CD1c-positive myeloid dendritic cell (primary cell): Measurements from ENCODE around the gene TOM1L2.
"Not testable (repeated sequence)": the region's sequence is repeated elsewhere in the genome, so short reads cannot be mapped to it uniquely, and the experiment has no call there.

Experiments used
- DNase-seq: peaks from one replicate; pipeline ENCODE4 v3.0.0-alpha.2; 2016; ENCODE audit errors: extremely low spot score

The TOM1L2 gene

GRCh38 chr17:17972126-17972951 is at the start of gene TOM1L2, which contains the start of gene DRC3:
Gene TOM1L2 (minus strand): TSS chr17:17972400. CDS start chr17:17972313, 87 bp downstream.
Gene DRC3 (plus strand): TSS chr17:17972862. CDS start chr17:17977599, 4,737 bp downstream.
- peak; percentile 100 for DNase-seq

DNA sequence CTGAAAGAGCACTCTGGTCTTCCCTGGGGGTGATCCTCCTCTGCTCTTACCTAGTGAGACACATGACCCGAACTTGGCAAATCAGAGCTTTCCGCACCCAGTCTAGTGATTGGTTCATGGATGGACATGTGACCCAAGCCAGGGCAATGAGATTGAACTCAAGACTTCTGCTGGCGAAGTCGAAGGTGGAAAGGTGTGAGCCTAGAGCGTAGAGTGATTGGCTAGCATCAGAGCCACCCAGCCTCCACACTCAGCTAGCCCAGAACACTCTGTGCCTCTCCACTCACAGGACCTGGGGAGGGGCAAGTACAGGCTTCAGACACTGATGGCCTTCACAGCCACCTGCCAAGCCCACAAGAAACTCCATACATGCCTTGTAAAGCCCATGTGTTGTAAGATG is 49.2 kb upstream of the TOM1L2 start:
- DNase-seq, result no peak

DNA sequence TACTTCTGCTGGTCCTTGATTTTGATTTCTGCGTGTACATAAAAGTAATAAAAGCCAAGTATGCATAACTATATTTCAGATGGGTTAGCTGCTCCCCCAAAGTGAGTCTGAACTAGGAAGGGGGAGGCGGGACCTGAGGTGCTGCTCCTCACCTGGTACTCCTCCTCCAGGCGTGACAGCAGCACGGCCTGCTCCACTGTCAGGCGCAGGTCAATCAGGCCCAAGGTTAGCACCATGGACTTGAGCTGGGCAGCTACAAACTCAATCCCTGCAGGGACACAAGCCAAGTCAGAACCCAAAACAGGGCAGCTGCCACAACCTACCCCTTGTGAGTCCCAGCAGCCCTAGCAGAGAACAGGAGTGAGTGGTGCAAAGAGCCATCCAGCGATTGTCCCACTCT is 48.8 kb upstream of the TOM1L2 start:
- DNase-seq, result no peak

GRCh38 chr17:18019838-18020154 is 47.6 kb upstream of the TOM1L2 start:
- no peak for DNase-seq

DNA sequence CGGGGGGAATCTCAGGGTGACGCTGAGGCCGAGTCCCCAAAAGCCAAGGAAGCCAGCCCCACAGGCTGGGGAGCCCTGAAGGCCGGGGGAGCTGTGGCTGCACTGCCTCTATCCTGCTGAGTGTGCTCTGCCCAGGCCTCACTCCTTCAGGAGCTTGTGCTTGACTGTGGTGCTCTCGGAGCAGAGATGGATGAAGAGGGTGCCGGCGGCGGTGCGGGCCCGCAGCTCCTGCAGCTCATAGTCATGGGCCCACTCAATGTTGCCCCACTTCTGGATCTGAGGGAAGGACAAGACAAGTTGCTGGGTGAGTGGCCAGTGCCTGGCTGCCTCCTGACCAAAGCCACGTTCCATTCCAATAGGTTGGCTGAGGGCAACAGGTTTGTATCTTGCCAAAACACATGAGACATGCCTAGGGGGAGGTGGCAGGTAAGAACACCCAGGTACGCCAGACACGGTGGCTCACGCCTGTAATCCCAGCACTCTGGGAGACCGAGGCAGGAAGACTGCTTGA is 46.3 kb upstream of the TOM1L2 start:
- no peak for DNase-seq

- no peak for DNase-seq
Measured at GRCh38 chr17:18017958-18018357, 45.8 kb upstream of the TOM1L2 start.

GRCh38 chr17:18016426-18016825 is 44.2 kb upstream of the TOM1L2 start:
- DNase-seq, result no peak

GRCh38 chr17:18015593-18015992 is 43.4 kb upstream of the TOM1L2 start:
- no peak for DNase-seq

DNA sequence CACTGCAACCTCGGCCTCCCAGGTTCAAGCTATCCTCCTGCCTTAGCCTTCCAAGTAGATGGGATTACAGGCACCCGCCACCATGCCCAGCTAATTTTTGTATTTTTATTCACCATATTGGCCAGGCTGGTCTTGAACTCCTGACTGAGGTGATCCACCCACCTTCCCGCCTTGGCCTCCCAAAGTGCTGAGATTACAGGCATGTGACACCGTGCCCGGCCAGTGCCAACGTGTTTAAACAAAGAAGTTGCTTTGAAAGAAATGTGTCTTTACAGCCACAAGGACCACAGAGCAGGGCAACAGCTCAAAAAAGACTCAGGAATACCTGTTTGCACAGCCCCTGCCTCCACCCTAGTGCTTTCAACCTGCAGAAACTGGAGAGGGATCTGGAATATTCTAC is 41.8 kb upstream of the TOM1L2 start:
- no peak for DNase-seq

- DNase-seq, result no peak
Measured at GRCh38 chr17:18011286-18011685, 39.1 kb upstream of the TOM1L2 start.

DNA sequence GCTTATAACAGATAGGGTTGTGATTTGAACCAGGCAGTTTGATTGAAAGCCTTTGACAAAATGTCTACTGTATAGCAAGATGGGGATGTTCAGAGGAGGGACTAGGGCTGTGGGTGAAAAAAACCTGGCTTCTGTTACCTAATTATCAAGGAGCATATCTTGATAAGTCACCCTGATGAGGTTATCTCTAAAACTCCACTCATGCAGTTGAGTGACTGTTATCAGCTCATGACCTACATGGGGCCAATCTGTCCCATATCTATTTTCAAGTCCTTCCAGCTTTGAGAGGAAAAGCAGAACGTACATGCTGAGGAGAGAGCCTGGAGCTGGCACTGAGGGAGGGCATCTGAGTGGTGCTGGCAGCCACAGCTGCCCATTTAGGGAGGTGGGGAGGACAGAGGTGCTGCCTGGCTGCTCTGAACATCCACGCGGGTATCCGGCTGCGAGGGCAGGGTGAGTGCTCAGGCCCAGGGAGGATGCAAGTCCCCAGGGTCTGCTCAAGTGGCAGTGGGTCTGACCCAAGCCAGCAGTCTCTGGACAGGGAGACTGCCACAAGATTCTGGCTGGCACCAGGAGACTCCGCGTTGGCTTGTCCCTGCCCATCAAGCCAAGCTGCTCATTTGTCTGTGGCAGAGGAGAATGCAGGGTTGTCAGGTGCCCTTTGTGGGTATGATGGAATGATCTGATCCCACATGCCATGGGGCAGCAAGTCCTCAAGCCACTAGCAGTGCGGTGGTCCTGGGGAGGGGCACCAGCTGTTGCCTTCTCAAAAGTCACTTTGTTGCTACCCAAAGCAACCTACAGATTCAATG is 37.6 kb upstream of the TOM1L2 start:
- DNase-seq, result no peak

DNA sequence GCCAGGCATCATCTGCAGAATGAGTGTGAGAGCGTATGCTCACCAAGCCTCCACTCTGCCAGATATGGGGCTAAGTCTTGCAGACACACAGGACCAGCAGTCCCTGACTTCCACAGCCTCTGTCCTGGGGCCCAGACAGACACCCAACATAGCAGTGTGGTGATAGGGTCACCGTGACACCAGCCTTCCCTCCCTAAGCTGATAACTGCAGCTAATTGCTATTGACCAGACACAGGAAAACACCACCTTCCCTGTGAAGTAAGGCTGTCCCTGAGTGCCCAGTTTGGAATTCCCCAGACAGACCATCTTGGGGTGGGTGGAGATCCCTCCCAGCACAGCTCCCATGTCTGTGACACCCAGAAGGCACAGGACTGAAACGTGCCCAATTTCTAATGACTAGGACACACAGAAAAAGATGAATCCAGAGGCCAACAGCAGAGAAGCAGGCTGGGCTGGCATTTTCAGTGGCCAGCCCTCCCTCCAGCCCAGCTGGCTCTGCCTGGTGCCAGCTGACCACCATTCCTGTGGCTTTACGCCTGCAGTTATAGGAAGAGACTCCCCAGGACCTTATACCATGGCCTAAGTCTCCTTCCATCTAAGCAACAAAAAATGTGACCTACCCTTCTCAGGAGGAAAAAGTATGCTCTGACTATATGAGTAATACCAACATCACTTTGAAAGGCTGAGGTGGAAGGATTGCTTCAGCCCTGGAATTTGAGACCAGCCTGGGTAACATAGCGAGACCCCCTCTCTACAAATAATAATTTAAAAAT is 36.5 kb upstream of the TOM1L2 start:
- DNase-seq, result no peak

DNA sequence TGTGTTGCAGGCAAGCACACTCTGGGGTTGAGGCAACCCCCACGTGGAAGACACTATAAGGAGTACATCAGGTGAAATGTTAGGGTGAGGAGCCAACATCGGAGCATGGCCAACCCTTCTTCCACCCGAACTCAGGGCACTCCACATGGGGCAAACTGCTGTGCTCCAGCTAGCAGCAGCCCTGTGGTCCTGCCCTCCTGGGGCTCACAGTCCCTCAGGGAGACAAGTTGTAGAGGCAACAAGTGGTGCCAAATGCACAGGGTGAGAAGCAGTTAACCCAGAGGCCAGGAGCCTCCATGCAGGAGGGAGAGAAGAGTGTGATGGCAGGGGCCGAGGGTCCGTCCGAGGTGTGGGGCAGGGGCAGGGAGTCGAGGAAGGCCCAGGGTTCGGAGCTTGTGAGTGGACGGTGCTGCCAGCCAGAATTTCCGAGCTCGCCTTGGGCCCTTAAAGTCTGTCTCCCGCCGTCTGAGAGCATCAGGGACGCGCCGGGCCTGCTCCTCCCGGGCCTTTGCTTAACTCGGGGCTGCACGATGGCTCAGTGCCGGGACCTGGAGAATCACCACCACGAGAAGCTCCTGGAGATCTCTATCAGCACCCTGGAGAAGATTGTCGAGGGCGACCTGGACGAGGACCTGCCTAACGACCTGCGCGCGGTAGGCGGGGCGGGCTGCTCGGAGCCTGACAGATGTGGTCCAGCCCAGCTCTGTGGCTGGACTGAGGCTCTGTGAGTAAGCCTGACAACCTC is 34.5 kb upstream of the TOM1L2 start:
- DNase-seq, result no peak

- no peak for DNase-seq
Measured at GRCh38 chr17:18005496-18005895, 33.3 kb upstream of the TOM1L2 start.

DNA sequence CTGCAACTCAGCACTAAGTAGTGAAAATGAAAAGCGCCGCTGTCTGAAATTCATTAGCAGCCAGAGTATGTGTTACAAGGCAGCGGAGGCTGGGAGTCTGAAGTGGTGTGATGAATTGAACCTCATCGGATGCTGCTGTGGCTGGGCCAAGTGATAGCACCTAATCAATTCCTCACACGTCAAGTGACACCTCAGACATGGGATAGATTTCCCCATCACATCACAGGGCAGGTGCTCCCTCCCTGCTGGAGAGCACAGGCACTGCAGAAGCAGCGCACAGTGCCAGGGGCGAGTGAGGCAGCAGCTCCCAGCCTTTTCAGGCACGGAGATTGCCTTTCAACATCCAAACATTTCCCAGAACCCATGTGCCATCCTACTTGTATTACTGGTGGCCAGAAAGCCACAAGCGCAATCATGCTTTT is 32.7 kb upstream of the TOM1L2 start:
- DNase-seq, result no peak

GRCh38 chr17:18004345-18004744 is 32.1 kb upstream of the TOM1L2 start:
- DNase-seq, result no peak

DNA sequence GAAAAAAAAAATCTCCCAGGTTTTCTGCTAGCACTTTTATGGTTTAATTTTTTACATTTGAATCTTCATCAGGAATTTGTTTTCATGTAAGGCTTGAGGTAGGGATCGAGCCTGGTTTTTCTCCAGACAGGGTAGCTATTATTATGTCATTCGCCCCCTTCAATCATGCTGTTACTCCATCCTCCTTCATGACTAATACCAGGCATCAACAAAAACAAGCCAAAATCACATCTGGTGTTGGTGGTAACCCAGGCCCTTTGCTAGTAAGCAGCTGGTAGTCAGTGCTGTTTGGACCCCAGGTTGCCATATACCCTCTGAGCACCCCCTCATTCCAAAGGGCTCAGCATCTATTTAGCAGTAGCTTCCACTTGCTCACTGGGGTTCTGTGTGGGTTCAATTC is 30.0 kb upstream of the TOM1L2 start:
- DNase-seq, result no peak

GRCh38 chr17:18000030-18000408 is 27.8 kb upstream of the TOM1L2 start:
- no peak for DNase-seq

GRCh38 chr17:17999364-18000029 is 27.3 kb upstream of the TOM1L2 start:
- DNase-seq, result no peak

DNA sequence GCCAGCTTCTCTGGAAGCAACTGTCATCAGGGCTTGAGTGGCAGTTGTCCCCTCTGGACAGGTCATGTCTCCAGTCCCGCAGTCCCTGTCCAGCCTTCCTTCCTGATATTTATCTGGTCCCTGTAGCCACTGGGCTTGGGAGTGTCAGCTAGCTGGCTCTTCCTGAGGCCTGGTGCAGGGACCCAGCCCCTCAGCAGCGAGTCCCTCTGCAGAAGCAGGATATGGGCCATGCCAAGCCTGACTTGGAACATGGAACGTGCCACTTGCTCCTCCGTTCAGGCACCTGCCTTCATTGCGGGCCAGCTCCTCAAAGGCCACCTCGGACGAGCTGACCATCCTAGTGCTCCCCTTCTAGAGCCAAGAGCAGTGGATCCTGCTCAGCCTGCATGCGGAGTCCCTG is 26.7 kb upstream of the TOM1L2 start:
- DNase-seq, result no peak

DNA sequence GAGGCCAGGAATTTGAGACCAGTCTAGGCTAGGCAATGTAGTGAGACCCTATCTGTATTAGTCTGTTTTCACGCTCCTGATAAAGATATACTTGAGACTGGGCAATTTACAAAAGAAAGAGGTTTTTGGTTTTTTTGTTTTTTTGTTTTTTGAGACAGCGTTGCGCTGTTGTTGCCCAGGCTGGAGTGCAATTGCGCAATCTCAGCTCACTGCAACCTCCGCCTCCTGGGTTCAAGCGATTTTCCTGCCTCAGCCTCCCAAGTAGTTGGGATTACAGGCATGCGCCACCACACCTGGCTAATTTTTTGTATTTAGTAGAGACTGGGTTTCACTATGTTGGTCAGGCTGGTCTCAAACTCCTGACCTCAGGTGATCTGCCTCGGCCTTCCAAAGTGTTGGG is 23.7 kb upstream of the TOM1L2 start:
- DNase-seq, result not testable (repeated sequence)
